ENCODE measurements around the gene ZNF230.
A peak's percentile ranks its signal among the peaks of the same experiment; 100 is the strongest.

ZNF230 gene

DNA sequence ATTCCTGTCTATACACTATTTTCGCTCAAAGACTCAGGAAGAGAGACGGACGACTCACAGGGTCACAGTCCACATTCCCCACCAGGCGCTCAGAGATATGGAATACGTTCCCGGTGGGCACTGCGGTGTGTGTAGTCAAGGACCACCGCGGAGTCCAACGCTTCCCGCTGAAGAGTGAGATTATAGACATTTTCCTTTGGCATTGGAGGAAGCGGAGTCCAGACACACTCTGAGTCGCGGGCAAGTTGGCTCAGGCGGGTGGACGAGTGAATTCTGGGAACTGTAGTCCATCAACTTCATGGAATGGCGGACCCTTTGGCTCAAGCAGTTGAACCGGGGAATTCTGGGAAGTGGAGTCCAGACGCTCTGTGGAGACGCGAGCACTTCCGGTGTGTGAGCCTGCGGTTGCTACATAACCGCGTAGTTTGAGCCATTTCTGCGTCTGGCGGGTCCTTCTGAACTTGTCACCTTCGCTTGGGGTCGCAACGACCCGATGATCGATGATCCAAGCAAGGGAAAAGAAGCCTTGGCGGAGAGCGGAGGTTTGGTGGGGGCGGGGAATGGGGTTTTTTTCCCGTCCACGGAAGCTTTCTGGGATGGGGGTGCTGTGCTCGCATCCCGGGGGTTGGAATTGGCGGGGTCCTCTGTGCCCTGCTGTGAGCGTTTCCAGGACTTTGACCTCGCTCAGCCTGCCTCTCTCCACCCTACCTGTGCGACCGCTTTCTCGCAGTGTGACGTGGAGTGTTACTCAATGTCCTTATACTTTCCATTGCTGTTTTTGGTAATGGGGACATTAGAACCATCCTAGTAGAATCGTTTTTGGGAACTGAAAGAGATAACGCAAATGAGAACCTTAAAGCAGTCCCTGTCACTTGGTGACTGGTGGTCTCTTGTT lies at the start of gene ZNF230:
Gene ZNF230, plus strand, starts transcription at position 392 of the 895 bp plus-strand sequence. CDS start 4,122 bp downstream, outside the sequence.
- peak; percentile 35 for DNase-seq

DNA sequence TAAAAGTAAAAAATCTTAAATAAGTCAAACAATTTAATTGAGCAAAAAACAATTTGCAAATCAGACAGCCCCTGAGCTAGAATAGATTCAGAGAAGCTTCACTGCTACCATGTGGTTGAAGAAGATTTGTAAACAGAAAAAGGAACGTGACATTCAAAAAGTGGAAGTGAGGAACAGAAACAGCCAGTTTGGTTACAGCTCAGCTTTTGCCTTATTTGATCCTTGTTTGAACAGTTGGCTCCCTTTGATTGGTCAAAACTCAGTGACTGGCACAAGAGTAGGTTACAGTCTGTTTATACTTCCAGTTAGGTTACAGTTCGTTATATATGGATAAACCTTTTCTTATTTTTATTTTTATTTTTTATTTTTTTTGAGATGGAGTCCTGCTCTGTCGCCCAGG lies 45.9 kb upstream of the ZNF230 start:
- no peak for DNase-seq

DNA sequence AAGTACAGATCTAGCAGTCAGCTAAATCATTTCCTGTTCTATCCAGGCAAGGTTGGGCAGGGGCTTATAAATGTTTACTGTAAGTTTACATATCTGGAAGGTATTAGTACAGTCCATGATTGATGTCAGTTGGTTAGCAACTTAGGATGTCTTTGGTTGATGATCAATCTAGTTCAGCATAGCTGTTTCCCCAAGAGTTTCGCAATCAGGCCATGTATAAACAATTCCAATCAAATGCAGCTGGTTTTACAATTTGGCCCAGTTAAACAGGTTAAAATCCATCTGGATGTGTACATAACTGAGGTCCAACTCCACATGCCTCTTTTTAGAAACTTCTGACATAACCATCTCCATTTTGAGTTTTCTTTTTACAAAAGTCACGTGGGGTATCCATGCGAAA lies 44.9 kb upstream of the ZNF230 start:
- no peak for DNase-seq

DNA sequence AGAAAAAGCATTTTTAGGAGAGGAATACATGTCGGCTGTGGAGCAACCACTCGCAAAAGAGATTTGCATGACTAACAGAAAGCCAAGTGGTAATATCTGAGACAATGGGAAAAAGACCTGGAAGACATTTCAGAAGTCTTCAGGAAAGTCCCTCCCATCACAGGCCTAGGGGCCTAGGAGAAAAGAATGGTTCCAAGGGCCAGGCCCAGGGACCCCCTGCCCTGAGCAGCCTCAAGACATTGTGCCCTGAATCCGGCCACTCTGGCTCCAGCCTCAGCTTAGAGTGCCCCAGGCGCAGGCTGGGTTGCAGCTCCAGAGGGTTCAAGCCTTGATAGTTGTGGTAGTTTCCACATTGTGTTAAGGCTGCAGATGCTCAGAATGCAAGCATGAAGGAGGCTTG lies 42.3 kb upstream of the ZNF230 start:
- DNase-seq: no peak

DNA sequence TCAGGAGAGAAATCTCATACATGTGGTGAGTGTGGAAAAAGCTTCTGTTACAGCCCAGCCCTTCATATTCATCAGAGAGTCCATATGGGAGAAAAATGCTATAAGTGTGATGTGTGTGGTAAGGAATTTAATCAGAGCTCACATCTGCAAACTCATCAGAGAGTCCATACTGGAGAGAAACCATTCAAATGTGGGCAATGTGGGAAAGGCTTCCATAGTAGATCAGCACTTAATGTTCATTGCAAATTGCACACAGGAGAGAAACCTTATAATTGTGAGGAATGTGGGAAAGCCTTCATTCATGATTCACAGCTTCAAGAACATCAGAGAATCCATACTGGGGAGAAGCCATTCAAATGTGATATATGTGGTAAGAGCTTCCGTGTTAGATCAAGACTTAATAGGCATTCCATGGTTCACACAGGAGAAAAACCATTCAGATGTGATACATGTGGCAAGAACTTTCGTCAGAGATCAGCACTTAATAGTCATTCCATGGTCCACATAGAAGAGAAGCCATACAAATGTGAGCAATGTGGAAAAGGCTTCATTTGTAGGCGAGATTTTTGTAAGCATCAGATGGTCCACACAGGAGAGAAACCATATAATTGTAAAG lies 36.6 kb upstream of the ZNF230 start:
- DNase-seq: no peak

DNA sequence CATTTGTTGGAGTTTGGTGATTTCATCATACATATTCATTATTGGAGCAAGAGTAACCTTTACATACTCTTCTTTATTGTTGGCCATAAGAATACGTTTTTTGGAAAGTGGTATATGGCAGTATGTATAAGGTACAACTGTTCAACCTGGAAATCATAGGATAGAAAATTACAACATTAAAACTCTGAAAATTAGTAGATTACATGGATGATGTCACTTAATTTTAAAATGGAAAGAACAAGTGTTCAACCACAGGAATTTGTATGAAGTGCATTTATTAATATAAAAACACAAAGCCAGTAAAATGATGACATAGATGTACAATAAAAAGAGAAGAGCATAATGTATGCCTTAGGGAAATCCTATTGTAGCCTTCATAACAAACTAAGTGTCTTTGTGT lies 26.0 kb upstream of the ZNF230 start:
- DNase-seq: no peak

DNA sequence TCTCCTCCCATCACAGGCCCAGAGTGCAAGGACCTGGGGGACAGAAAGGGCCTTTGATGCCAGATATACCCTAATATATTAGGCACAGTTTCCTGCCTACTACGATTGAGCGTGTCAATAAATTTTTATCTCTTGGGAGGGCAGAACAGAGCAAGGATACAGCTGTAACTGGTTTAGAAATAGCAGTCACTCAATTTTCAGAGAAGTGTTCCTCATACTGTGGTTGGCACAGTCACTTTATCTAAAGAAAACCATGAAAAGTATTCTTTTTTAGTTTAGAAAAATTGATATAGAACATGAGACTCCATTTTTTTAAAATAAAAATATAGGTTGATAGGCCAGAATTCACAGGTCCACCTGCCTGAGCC lies 19.2 kb upstream of the ZNF230 start:
- DNase-seq: no peak

DNA sequence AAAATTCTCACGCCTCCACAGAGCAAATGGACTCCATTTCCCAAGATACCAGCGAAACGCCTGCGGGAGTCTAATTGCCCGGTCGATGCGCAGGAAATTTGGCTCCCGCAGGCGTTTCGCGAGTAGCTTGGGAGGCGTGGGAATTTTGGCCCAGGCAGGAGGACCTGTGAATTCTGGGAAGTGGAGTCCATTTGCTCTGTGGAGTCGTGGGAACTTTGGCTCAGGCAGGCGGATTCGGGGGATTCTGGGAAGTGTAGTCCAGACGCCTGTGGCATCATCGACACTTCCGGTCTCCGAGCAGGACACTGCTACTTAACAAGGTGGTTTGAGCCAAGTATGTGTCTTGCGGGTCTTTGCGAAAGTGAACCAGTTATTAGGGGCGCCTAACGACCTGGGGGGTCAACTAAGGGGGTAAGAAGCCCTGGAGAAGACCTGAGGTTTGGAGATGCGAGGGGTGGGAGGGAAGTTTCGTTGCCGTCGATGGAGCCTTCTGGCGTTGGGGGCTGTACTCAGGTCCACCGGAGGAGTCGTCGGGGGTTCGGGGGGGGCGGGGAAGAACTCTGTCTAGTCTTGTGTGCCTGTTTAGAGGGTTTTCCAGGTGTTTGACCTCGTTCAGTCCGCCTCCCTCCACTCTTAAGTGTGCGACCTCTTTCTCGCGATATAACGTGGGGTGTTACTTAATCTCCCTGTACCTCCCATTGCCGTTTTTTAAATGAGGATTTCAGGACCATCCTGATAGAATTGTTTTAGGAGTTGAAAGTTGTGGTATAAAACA lies 18.7 kb upstream of the ZNF230 start, which contains the start of gene ZNF155:
Gene ZNF155, plus strand, starts transcription at position 277 of the 775 bp plus-strand sequence. CDS start 4,356 bp downstream, outside the sequence.
- no peak for DNase-seq

DNA sequence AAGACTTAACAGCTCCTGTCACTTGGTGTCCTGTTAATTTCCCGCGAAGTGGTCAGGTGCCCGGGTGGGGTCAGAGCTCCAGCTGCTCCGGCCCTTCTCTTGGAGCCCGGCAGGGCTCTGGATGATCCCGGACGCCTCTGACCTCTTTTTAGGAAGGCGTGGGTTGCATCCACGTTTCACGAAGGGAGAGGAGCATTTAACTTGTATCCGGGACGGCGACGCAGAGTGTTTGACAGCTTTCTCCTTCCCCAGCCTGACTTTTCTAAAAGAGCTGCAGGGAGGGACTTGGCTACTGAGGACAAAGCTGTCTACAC lies 18.1 kb upstream of the ZNF230 start:
- DNase-seq: no peak

DNA sequence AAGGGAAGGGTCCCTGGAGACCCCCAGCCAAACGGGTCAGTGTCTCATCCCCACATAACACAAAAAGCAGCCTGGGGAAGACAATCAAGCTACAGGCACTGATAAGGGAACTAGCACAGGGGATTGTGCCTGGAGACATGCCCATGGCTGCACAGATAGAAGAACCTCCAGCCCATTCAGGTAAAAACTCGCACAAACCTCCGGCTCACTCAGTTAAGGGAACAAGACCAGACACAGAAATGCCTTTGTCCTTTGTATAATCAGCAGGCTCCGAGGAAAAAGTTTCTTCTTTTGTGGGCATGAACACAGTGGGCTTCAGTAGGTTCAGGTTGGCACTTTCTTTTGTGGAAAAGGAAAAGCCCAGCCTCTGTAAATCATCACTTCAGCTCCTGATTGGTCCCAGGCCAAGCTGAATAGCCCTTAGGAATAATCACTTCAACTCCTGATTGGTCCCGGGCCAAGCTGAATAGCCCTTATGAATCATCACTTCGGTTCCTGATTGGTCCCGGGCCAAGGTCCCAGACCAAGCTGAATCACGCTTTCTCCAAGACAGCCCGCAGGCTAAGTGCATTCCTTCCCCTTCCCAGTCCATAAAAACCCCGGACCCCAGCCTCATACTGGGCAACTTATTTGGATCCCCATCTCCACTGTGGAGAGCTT lies 5.0 kb upstream of the ZNF230 start:
- DNase-seq: no peak

DNA sequence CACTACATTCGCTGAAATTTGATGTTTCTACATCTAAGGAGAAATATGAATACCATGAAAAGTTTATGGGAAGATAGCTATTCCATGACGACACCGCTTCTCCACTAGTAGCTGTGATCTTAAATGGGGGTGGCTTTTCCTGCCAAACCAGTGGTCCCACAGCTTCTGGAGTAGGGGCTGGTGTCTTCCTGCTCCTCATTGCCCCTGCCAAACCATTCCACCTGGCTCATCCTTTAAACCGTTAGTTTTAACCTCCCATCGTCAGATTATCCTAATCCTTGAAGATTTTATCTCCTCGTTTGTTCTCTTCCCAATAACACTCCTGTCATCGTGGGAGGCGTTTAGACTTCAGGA lies 568 bp upstream of the ZNF230 start:
- no peak for DNase-seq

DNA sequence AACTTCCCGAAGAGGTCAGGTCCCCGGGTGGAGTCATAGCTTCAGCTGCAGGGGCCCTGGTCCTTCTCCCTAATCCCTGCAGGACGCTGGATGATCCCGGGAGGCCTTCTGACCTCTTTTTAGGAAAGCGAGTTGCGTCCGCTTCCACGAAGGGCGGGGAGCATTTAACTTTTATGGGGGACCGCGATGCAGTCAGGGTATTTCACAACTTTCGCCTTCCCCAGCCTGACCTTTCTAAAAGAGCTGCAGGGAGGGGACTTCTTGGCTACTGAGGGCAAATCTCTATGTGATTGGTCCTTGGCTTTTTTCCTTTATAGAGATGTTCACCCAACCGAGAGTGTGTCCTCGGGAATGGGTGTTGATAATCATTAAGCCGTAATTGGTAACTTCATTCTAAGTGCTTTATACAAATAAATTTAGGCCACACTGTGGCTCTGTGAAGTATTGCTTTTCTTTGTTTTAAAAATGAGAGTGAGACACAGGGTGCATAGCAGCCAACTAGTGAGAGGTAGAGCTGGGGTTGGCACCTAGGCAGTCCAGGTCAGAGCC lies 778 bp downstream of the ZNF230 start:
- no peak for DNase-seq

DNA sequence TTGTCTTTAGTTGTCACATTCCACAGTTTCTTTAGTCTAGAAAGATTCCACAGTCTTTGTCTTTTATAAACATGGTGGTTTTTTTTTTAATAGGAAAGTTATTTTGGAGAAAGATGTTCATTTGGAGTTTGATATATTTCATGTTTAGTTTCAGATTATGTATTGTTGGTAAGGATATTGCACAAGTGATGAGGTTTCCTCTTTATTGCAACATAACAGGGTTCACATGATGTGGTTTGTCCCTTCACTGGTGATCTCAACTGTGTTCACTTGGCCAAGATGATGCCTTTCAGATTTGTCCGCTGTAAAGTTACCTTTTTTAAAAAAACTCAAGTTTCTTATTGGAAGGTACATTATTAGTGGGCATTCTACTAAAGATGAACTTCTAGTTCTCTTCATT lies 3.2 kb downstream of the ZNF230 start:
- DNase-seq: no peak

DNA sequence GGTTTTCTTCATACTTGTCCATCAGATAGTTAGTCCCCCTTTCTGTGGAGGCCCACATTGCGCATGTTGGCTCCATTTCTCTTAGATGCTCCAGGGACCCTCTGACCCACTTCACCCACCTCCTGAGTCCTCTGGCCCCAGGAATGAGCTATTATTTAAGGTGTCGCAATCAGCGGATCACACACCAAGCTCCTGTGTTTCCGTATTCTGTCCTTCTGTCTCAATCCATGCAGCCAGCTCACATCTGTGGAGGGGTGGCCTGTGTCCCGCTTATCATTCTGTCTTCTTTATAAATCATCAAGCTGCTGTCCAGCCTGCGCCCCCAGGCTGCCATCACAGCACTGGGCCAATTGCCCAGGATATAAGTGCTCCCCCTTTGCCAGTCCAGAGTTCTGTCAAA lies 4.7 kb downstream of the ZNF230 start:
- DNase-seq: no peak

DNA sequence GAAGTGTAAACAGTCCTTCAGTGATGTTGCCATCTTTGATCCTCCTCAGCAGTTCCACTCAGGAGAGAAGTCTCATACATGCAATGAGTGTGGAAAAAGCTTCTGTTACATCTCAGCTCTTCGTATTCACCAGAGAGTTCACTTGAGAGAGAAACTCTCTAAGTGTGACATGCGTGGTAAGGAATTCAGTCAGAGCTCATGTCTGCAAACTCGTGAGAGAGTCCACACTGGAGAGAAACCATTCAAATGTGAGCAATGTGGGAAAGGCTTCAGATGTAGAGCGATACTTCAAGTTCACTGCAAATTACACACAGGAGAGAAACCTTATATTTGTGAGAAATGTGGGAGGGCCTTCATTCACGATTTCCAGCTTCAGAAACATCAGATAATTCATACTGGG lies 7.7 kb downstream of the ZNF230 start:
- no peak for DNase-seq

DNA sequence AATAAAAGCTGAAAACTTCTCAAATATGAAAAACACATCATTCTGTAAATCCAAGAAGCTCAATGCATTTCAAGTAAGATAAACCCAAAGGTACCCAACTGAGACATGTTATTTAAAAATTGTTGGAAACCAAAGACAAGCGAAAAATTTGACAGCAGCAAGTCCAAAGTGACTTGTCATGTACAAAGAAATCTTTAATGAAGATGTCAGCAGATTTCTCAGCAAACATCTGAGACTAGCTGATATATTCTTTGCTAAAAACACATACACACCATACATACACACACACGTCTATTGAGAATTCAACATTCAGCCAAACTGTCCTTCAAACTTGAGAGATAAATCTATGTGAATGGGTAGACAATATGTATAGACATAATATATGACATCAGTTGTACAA lies 16.7 kb downstream of the ZNF230 start:
- DNase-seq: no peak

DNA sequence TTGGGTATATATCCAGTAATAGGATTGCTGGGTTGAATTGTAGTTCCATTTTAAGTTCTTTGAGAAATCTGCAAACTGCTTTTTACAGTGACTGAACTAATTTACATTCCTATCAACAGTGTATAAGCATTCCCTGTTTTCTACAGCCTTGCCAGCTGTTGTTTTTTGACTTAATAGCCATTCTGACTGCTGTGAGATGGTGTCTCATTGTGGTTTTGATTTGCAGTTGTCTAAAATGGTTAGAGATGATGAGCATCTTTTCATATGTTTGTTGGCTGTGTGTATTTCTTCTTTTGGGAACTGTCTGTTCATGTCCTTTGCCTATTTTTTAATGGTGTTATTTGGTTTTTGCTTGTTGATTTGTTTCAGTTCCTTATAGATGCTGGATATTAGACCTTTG lies 18.5 kb downstream of the ZNF230 start:
- DNase-seq: no peak

DNA sequence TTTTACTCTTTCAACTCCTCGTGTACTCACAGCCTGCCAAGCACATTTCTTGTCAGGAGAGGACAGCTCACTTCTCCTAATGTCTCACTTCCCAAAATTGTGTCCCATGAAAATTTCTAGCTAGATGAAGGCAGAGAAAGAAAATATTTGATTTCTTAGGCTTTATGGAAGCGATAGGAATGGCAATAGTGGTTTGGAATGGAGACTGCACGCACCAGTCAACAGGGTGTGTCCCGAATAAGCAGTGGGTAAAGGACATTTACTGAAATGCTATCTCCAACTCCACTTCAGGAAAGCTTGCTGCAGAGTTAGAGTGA lies 22.1 kb downstream of the ZNF230 start:
- DNase-seq: no peak

DNA sequence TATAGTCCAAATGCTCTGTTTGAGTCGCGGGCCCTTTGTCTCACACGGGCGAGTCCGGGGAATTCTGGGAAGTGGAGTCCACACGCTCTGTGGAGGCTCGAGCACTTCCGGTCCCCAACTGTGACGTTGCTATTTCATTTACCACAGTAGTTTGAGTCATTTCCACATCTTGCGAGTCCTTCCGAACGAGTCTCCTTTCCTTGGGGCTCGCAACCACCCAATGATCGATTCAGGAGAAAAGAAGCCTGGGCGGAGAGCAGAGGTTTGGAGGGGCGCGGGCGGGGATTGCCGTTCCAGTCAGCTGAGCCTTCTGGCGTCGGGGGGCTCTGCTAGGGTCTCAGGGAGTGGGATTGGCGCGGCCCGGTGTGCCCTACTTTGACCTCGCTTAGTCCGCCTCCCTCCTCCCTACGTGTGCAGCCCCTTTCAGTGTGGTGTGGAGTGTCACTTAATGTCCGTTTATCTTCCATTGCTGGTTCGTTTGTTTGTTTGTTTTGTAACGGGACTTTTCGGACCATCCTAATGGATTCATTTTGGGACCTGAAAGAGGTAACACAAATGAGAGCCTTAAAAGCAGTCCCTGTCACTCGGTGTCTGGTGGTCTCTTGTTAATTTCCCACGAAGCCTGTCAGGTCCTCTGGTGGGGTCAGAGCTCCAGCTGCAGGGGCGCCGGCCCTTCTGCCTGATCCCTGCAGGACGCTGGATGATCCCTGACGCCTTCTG lies 22.6 kb downstream of the ZNF230 start, which contains the start of gene ZNF222:
Gene ZNF222, plus strand, starts transcription at position 163 of the 720 bp plus-strand sequence. Its CDS starts 58 bp downstream, at position 221.
- no peak for DNase-seq

DNA sequence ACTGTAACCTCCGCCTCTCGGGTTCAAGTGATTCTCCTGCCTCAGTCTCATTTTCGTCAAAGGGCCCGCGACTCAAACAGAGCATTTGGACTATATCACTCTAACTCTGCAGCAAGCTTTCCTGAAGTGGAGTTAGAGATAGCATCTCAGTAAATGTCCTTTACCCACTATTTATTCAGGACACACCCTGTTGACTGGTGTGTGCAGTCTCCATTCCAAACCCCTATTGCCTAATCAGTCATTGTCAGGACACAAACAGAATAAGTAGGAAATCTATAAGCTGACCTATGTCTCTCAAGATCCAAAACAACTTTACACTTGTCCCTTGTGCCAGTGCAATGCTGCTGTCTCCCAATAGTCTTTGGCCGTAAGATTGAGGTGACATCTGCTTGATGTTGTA lies 23.9 kb downstream of the ZNF230 start:
- DNase-seq: no peak

DNA sequence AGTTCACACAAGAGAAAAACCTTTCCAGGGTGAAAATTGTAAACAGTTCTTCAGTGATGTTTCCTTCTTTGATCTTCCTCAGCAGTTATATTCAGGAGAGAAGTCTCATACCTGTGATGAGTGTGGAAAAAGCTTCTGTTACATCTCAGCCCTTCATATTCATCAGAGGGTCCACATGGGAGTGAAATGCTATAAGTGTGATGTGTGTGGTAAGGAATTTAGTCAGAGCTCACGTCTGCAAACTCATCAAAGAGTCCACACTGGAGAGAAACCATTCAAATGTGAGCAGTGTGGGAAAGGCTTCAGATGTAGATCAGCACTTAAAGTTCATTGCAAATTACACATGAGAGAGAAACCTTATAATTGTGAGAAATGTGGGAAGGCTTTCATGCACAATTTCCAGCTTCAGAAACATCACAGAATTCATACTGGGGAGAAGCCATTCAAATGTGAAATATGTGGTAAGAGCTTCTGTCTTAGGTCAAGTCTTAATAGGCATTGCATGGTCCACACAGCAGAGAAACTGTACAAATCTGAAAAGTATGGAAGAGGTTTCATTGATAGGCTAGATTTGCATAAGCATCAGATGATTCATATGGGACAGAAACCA lies 29.3 kb downstream of the ZNF230 start:
- no peak for DNase-seq

DNA sequence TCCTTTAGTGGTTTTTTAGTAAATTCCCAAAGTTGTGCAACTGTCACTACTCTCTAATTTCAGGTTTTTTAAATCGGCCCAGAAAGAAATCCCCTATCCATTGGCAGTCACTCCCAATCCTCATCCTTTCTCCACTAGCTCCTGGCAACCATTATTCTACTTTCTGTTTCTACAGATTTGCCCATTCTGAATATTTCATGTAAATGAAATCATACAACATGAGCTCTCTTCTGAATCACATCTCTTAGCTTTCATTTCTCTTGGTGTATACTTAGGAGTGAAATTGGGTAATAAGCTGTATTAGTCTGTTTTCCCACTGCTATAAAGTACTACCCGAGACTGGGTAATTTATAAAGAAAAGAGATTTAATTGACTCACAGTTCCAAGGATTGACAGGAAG lies 39.4 kb downstream of the ZNF230 start:
- DNase-seq: no peak

All from 8988T (cell line).